Endothelial cell of hepatic sinusoid (primary cell): ENCODE data around the gene P4HA2.
"Not testable (repeated sequence)": the region's sequence is repeated elsewhere in the genome, so short reads cannot be mapped to it uniquely, and the experiment has no call there.

Experiments
- in situ Hi-C: cut with HindIII; loops from 2 replicates; pipeline ENCODE4 v1.10.0; 2017; ENCODE audit warnings: low sequenced_read_pairs

Gene P4HA2

GRCh38 chr5:132162945-132163344, 64.7 kb downstream of the P4HA2 start:
- in situ Hi-C loops = no loop called here

GRCh38 chr5:132161574-132162326, 65.9 kb downstream of the P4HA2 start:
- in situ Hi-C loops = not testable (repeated sequence)

- in situ Hi-C loops = loop anchor here (5.0 kb wide), 1 partner anchor 44 kb away; no protein-coding TSS in a partner anchor
These were observed 71.2 kb downstream of the P4HA2 start for GRCh38 chr5:132156413-132156812.

- in situ Hi-C loops = no loop called here
These were observed 77.1 kb downstream of the P4HA2 start for GRCh38 chr5:132150565-132150964.

- in situ Hi-C loops = no loop called here
These were observed 80.0 kb downstream of the P4HA2 start for GRCh38 chr5:132147663-132148062.

GRCh38 chr5:132145326-132145725, 82.3 kb downstream of the P4HA2 start:
- in situ Hi-C loops = not testable (repeated sequence)

GRCh38 chr5:132143148-132143547, 84.5 kb downstream of the P4HA2 start:
- in situ Hi-C loops = loop anchor here (5.0 kb wide), 3 partner anchors 49 to 74 kb away; no protein-coding TSS in a partner anchor

- in situ Hi-C loops = loop anchor here (5.0 kb wide), 3 partner anchors 50 to 75 kb away; no protein-coding TSS in a partner anchor
These were observed 85.2 kb downstream of the P4HA2 start for GRCh38 chr5:132142459-132142858.
